Parathyroid adenoma (tissue), 2 donors: Measurements from ENCODE around the gene CXCL1.

Source experiments
- H2AFZ ChIP-seq: fragments of 300-600 bp; sonication (generic); one replicate; pipeline ENCODE4 v1.7.0; 2017; ENCODE audit warnings: antibody characterized with exemption, mild to moderate bottlenecking
- H3K27ac ChIP-seq: fragments of 300-600 bp; sonication (generic); one replicate; pipeline ENCODE4 v1.7.0; 2017
- H3K27me3 ChIP-seq: fragments of 300-600 bp; sonication (generic); one replicate; pipeline ENCODE4 v1.7.0; 2017; ENCODE audit warnings: low read length; ENCODE audit not compliant: control insufficient read depth, insufficient read depth
- H3K36me3 ChIP-seq: fragments of 300-600 bp; sonication (generic); one replicate; pipeline ENCODE4 v1.7.0; 2017; ENCODE audit warnings: low read length; ENCODE audit not compliant: control insufficient read depth, insufficient read depth
- H3K4me1 ChIP-seq: fragments of 300-600 bp; sonication (generic); one replicate; pipeline ENCODE4 v1.7.0; 2017; ENCODE audit warnings: control low read depth
- H3K4me2 ChIP-seq: fragments of 300-600 bp; sonication (generic); one replicate; pipeline ENCODE4 v1.7.0; 2017; ENCODE audit warnings: low read length
- H3K4me3 ChIP-seq: fragments of 300-600 bp; sonication (generic); one replicate; pipeline ENCODE4 v1.7.0; 2017; ENCODE audit warnings: low read depth, low read length
- H3K79me2 ChIP-seq: fragments of 300-600 bp; sonication (generic); one replicate; pipeline ENCODE4 v1.7.0; 2017; ENCODE audit warnings: control low read depth
- H3K9ac ChIP-seq: fragments of 300-600 bp; sonication (generic); one replicate; pipeline ENCODE4 v1.7.0; 2017; ENCODE audit warnings: mild to moderate bottlenecking
- H3K9me3 ChIP-seq: fragments of 300-600 bp; sonication (generic); one replicate; pipeline ENCODE4 v1.7.0; 2017; ENCODE audit warnings: low read length; ENCODE audit not compliant: control insufficient read depth
- CTCF ChIP-seq: fragments of 300-600 bp; sonication (generic); IDR thresholded peaks from one replicate; pipeline ENCODE4 v1.7.0; 2017; ENCODE audit warnings: antibody characterized with exemption, mild to moderate bottlenecking
- donor health status: primary hyperparathyroidism.

The CXCL1 gene

GRCh38 chr4:73842696-73843095 lies 26.5 kb upstream of the CXCL1 start:
- no peaks in the 10 kb centered on the region for H3K9me3 ChIP-seq
- H3K4me3 ChIP-seq, result no peak overlapping the region
- no peak overlapping the region for H2AFZ ChIP-seq
- H3K27ac ChIP-seq, result no peak overlapping the region
- H3K36me3 ChIP-seq, result no peaks in the 10 kb centered on the region
- H3K27me3 ChIP-seq, result no peaks in the 10 kb centered on the region
- TF ChIP-seq CTCF, result no peak
- H3K79me2 ChIP-seq, result no peaks in the 10 kb centered on the region
- no peak overlapping the region for H3K4me2 ChIP-seq
- no peaks in the 10 kb centered on the region for H3K4me1 ChIP-seq
- no peak overlapping the region for H3K9ac ChIP-seq

GRCh38 chr4:73843369-73843768 lies 25.8 kb upstream of the CXCL1 start:
- Histone ChIP-seq H3K4me3 (no peak overlapping the region), H3K27me3 (no peaks in the 10 kb centered on the region)
- TF ChIP-seq CTCF, result no peak

GRCh38 chr4:73844345-73844744 lies 24.8 kb upstream of the CXCL1 start:
- no peak overlapping the region for H3K4me2 ChIP-seq
- no peaks in the 10 kb centered on the region for H3K79me2 ChIP-seq
- no peak overlapping the region for H3K4me3 ChIP-seq
- no peaks in the 10 kb centered on the region for H3K4me1 ChIP-seq
- H3K36me3 ChIP-seq, result no peaks in the 10 kb centered on the region
- no peaks in the 10 kb centered on the region for H3K9me3 ChIP-seq
- no peak overlapping the region for H3K9ac ChIP-seq
- no peak overlapping the region for H2AFZ ChIP-seq
- TF ChIP-seq CTCF, result no peak
- no peaks in the 10 kb centered on the region for H3K27me3 ChIP-seq
- no peak overlapping the region for H3K27ac ChIP-seq

More at GRCh38 chr4:73843369-73843768, 25.8 kb upstream of the CXCL1 start:
- Histone ChIP-seq H3K9me3 (no peaks in the 10 kb centered on the region), H3K36me3 (no peaks in the 10 kb centered on the region), H3K9ac (no peak overlapping the region), H2AFZ (no peak overlapping the region), H3K27ac (no peak overlapping the region), H3K4me2 (no peak overlapping the region), H3K4me1 (no peaks in the 10 kb centered on the region), H3K79me2 (no peaks in the 10 kb centered on the region)

GRCh38 chr4:73844806-73845205 lies 24.4 kb upstream of the CXCL1 start:
- no peak overlapping the region for H3K4me3 ChIP-seq
- H3K79me2 ChIP-seq, result no peaks in the 10 kb centered on the region
- H3K9ac ChIP-seq, result no peak overlapping the region
- H2AFZ ChIP-seq, result no peak overlapping the region
- no peaks in the 10 kb centered on the region for H3K27me3 ChIP-seq
- no peak for TF ChIP-seq CTCF
- no peaks in the 10 kb centered on the region for H3K4me1 ChIP-seq
- no peaks in the 10 kb centered on the region for H3K9me3 ChIP-seq
- no peak overlapping the region for H3K27ac ChIP-seq
- no peak overlapping the region for H3K4me2 ChIP-seq
- H3K36me3 ChIP-seq, result no peaks in the 10 kb centered on the region

- H3K4me3 ChIP-seq, result no peak overlapping the region
- TF ChIP-seq CTCF, result no peak
- H3K9ac ChIP-seq, result no peak overlapping the region
- H3K4me1 ChIP-seq, result no peaks in the 10 kb centered on the region
- H3K79me2 ChIP-seq, result no peaks in the 10 kb centered on the region
- no peak overlapping the region for H3K27ac ChIP-seq
- H3K36me3 ChIP-seq, result no peaks in the 10 kb centered on the region
- no peak overlapping the region for H2AFZ ChIP-seq
- H3K27me3 ChIP-seq, result no peaks in the 10 kb centered on the region
- no peaks in the 10 kb centered on the region for H3K9me3 ChIP-seq
- H3K4me2 ChIP-seq, result no peak overlapping the region
Observed at GRCh38 chr4:73847526-73848182, 21.5 kb upstream of the CXCL1 start.
